Activated T-cell treated with anti-CD3 and anti-CD28 coated beads for 24 hours (primary cell): ENCODE data around the gene BEAN1.

Source experiments
- DNase-seq: peaks from one replicate; pipeline ENCODE4 v3.0.0-alpha.2; 2020; ENCODE audit warnings: low read depth

BEAN1 gene

GRCh38 chr16:66427036-66427860, at the start of gene BEAN1:
TSS of gene BEAN1 (plus strand) at chr16:66427295. CDS start at chr16:66437677, 10,382 bp downstream.
- DNase-seq, result no peak

- DNase-seq, result no peak
Observed at GRCh38 chr16:66377324-66377723, 49.8 kb upstream of the BEAN1 start.

GRCh38 chr16:66378741-66379570, 48.1 kb upstream of the BEAN1 start:
- DNase-seq, result no peak

GRCh38 chr16:66379571-66379941, 47.5 kb upstream of the BEAN1 start:
- DNase-seq, result no peak

- no peak for DNase-seq
Observed at GRCh38 chr16:66380421-66380820, 46.7 kb upstream of the BEAN1 start.

- DNase-seq, result no peak
Observed at GRCh38 chr16:66381585-66382170, 45.4 kb upstream of the BEAN1 start.

- DNase-seq, result no peak
Observed at GRCh38 chr16:66382171-66382965, 44.7 kb upstream of the BEAN1 start.

- no peak for DNase-seq
Observed at GRCh38 chr16:66382966-66383299, 44.2 kb upstream of the BEAN1 start.

- no peak for DNase-seq
Observed at GRCh38 chr16:66383551-66383950, 43.5 kb upstream of the BEAN1 start.

GRCh38 chr16:66385415-66385814, 41.7 kb upstream of the BEAN1 start:
- no peak for DNase-seq

- no peak for DNase-seq
Observed at GRCh38 chr16:66386629-66387622, 40.2 kb upstream of the BEAN1 start.

- no peak for DNase-seq
Observed at GRCh38 chr16:66387817-66388332, 39.2 kb upstream of the BEAN1 start.

GRCh38 chr16:66388350-66389139, 38.5 kb upstream of the BEAN1 start:
- DNase-seq, result no peak

- DNase-seq, result no peak
Observed at GRCh38 chr16:66389256-66390176, 37.6 kb upstream of the BEAN1 start.

GRCh38 chr16:66390346-66391108, 36.6 kb upstream of the BEAN1 start:
- DNase-seq, result no peak

GRCh38 chr16:66391726-66392670, 35.1 kb upstream of the BEAN1 start:
- DNase-seq, result no peak
